Right ventricle myocardium superior (tissue), 1 donor: ENCODE results near the gene SYNPO2L. TPM values are rescaled to one million over a fixed set of nuclear protein-coding genes. Genes with fewer than 3 reads are reported as not detected.
"Not testable (repeated sequence)": the region's sequence is repeated elsewhere in the genome, so short reads cannot be mapped to it uniquely, and the experiment has no call there.

Source experiments
- ATAC-seq: fragments of 200-7000 bp; cut with Tn5 transposase; one replicate; pipeline ENCODE4 v1.9.1; 2020; ENCODE audit warnings: mild to moderate bottlenecking; ENCODE audit not compliant: poor library complexity
- DNase-seq: peaks from one replicate; pipeline ENCODE4 v3.0.0-alpha.2; 2020
- intact Hi-C: fragments of 100-400 bp; cut with DNase I; formaldehyde crosslinking; loops from one replicate; pipeline ENCODE4 v1.11.2; 2022
- long read RNA-seq: library from polyadenylated mRNA; unstranded; transcript quantifications from one replicate; pipeline ENCODE4 v2.0.0, GENCODE V29; 2021
- total RNA-seq: library from RNA; stranded (reverse); fragmentation: NEBNext Ultra II Directional; extraction: Animal tissue kit (Norgen Biotek cat#: 25700); gene quantifications from one replicate; pipeline ENCODE4 v1.2.1, GENCODE V29; 2021
- donor health status: DM: no; HTN: yes; CAD: no; lungs with severe emphysema.

SYNPO2L gene, protein sequence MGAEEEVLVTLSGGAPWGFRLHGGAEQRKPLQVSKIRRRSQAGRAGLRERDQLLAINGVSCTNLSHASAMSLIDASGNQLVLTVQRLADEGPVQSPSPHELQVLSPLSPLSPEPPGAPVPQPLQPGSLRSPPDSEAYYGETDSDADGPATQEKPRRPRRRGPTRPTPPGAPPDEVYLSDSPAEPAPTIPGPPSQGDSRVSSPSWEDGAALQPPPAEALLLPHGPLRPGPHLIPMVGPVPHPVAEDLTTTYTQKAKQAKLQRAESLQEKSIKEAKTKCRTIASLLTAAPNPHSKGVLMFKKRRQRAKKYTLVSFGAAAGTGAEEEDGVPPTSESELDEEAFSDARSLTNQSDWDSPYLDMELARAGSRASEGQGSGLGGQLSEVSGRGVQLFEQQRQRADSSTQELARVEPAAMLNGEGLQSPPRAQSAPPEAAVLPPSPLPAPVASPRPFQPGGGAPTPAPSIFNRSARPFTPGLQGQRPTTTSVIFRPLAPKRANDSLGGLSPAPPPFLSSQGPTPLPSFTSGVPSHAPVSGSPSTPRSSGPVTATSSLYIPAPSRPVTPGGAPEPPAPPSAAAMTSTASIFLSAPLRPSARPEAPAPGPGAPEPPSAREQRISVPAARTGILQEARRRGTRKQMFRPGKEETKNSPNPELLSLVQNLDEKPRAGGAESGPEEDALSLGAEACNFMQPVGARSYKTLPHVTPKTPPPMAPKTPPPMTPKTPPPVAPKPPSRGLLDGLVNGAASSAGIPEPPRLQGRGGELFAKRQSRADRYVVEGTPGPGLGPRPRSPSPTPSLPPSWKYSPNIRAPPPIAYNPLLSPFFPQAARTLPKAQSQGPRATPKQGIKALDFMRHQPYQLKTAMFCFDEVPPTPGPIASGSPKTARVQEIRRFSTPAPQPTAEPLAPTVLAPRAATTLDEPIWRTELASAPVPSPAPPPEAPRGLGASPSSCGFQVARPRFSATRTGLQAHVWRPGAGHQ
- total RNA-seq = 213 TPM
- long read RNA-seq, full-length matches to known transcripts = 11 of 532 reads
- long read RNA-seq, partial matches to known transcripts = 5 of 532 reads
- long read RNA-seq, other reads (novel, unspliced or antisense) = 516 of 532 reads

DNA sequence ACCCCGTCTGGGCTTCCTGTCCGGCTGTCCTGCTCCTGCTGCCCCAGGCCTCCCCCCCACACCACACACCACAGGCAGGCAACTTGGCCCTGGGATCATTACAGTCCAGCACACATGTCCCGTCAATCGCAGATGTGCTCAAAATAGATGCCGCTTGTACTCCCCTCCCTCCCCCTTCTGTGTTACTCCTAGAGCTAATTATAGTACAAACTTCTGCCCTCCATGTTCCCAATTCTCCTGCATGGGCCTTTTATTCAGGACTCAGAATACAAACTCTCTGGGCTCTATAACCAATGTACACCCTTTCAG is at the start of gene SYNPO2L:
Gene SYNPO2L, minus strand, starts transcription at position 40 of the 309 bp plus-strand sequence. CDS start 107 bp downstream, outside the sequence.
- ATAC-seq (peak; percentile 78), DNase-seq (peak; percentile 70)
- intact Hi-C loops = loop anchor here (10.0 kb wide), 1 partner anchor 79 kb away; no protein-coding TSS in a partner anchor

DNA sequence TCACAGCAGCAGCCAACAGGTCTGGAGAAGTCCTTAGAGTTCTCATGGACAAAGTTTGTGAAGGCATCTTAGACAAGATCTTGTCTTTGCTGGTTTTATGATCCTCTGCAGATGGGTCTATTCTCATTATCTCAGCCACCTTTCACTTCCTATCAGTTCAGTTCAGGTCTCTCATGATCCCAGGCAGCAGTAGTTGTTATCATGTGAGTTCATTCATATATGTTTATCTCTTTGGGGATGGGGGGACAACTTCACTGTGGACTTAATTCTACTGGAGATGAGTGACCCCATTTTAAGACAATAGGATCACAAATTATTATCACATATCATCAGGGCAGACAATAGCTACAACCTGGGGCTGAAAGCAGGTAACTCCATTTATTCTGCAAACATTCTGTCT is 48.1 kb upstream of the SYNPO2L start:
- ATAC-seq, intact Hi-C loops, DNase-seq: not testable (repeated sequence)

DNA sequence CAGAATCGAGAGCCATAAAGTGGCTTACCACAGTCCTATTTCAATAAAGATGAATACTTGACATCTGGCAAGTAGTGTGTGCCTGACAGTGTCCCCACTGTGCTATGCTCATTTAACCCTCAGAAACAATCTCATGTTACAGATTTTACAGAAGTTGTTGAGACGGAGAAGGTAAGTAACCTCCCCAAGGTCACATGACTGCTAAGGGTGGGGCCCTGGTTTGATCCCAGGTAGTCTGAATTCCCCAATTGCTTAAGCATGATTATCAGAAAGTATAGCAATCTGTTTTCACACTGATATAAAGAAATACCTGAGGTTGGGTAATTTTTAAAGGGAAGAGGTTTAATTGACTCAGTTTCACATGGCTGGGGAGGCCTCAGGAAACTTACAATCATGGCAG is 43.0 kb upstream of the SYNPO2L start:
- ATAC-seq, DNase-seq, intact Hi-C loops: not testable (repeated sequence)

DNA sequence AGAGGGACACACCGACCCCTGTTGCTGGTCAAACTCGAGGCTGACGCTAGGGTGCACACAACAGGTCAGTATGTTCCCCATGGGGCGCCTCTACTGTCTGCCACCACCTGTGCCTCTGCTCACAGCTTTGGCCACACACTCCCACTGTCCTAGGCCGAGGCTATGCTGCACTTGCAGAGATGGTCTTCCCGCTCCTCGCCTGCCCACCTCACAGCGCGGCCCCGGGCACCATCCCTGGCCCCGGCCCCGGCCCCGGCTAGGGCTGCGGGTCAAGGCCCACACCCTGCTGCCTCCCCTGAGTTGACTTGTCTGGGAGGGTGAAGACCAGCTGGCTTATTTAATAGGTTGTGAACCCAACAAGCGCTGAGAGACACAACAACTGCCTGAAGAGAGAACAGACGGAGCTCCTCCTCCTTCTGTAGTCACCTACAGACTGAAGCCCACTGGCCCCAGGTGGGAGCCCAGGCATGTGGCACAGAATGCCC is 41.9 kb upstream of the SYNPO2L start, which contains the start of gene AGAP5:
Gene AGAP5, minus strand, starts transcription at position 435 of the 485 bp plus-strand sequence. Its CDS starts 354 bp downstream, at position 81.
- ATAC-seq, intact Hi-C loops: not testable (repeated sequence)

DNA sequence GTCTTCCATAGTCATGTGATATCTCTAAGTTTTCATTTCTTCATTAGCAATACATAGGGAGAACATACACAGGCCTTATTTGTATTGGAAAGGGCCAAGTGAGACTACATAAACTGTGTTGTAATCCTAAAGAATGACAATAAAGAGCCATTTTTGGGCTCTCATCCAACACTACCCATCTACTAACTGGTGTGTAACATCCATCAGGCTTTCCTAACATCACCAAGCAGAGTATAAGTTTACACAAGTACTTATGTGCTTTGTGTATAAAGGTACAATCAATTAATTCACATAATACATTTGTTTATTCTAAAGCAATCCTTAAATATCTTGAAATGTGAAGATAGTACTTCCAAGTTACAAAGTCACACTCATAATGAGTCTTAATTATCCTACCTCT is 39.5 kb upstream of the SYNPO2L start:
- intact Hi-C loops, ATAC-seq, DNase-seq: not testable (repeated sequence)

More for the DNA sequence above, 41.9 kb upstream of the SYNPO2L start, which contains the start of gene AGAP5:
- not testable (repeated sequence) for DNase-seq

DNA sequence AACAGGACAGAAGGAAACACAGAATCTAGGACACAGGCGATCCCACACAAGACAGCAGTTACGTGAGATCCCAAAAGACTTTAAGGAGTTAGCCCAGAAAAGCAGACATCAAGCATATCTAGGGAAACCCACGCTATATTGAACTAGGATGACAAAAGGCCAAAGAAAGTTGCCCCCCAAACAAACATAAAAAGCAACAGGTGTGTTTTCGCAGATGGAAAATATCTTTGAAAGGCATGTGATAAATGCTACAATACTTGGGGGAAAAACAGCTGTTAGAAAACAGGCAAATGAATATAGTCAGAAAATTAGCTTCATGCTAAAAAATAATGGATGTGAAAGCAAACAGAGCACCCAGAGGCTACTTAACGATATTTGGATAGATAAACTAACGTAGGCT is 34.9 kb upstream of the SYNPO2L start:
- intact Hi-C loops, DNase-seq, ATAC-seq: not testable (repeated sequence)

DNA sequence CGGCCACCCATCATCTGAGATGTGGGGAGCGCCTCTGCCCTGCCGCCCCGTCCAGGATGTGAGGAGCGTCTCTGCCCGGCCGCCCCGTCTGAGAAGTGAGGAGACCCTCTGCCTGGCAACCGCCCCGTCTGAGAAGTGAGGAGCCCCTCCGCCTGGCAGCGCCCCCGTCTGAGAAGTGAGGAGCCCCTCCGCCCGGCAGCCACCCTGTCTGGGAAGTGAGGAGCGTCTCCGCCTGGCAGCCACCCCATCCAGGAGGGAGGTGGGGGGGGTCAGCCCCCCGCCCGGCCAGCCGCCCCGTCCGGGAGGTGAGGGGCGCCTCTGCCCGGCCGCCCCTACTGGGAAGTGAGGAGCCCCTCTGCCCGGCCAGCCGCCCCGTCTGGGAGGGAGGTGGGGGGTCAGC is 33.8 kb upstream of the SYNPO2L start:
- ATAC-seq, intact Hi-C loops, DNase-seq: not testable (repeated sequence)

DNA sequence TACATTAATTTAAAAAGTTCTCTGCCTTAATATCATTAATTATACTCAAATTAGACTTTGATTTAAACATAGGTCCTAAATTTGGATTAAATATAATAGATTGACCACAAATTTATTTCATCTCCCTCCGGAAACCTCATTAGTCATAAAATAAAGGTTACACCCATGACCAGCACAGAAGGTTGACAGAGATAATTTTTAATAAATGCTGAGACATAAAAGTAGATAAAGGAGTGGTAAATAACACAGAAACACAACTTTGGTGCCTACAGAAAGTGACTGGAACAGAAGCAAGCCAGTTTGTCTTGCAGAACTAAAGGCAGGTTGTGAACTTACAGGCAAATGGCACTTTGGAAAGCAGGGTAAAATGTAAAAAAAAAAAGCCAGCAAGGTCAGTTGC is 31.8 kb upstream of the SYNPO2L start:
- DNase-seq, ATAC-seq, intact Hi-C loops: not testable (repeated sequence)

DNA sequence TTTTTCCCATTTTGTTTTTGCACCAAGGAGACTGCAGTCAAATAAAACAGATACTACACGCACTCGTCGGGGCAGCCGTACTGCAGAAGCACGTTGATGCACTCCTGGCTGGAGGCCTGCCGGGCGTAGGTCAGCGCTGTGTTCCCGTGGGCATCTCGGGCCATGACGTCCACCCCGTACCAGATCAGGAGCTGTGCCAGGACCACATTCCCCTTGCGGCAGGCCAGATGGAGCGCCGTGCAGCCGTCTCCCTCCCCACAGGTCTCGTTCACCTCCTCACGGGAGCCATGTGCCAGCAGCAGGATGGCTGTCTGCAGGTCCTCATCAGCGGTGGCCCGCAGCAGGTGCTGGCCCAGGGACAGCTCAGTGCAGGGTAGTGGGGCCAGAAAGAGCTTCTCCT is 18.7 kb upstream of the SYNPO2L start:
- ATAC-seq, intact Hi-C loops, DNase-seq: not testable (repeated sequence)

DNA sequence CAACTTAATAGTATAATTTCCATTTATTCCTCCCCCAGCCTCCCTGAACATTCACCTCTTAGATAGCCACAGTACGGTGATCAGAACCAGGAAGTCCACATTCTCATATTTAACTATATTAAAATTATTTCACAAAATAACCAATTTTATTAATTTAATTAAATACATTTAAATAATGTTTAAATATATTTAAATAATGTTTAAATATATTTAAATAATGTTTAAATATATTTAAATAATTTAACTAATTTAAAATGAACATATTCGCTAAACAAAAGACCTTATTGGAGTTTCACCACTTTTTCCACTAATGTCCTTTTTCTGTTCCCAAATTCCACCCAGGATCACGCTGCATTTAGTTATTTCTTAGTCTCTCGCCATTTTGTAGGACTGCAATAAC is 12.5 kb upstream of the SYNPO2L start:
- DNase-seq, intact Hi-C loops, ATAC-seq: not testable (repeated sequence)

DNA sequence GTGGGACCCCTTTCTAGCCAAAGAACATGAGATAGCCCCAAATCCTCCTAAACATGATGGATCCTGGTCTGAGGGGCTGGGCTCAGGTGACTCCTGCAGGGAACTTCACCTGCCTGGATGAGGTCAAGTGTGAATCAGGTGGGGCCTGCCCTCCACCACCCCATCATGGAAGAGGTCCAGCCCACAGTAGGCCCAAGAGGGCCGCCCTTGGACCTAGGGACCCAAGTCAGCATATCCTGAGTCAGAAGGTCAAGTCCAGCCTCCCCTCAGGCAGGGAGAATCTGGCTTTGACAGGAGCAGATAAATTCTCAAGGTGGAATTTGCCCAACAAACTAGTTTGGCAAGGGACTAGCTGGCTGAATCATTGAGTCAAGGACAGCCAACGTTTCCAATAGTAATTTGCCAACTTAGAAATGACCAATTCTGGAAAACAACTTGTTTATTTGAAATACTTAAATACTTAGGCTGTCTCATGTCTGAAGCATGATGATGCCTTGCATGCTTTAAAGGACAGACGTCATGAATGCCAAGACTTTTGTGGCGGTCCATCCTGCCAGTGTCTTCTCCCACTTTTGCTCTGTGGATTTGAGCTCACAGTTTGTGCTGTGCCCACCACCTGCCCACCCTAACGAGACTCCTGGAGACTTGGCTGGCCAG is 10.5 kb upstream of the SYNPO2L start:
- intact Hi-C loops, DNase-seq, ATAC-seq: not testable (repeated sequence)

DNA sequence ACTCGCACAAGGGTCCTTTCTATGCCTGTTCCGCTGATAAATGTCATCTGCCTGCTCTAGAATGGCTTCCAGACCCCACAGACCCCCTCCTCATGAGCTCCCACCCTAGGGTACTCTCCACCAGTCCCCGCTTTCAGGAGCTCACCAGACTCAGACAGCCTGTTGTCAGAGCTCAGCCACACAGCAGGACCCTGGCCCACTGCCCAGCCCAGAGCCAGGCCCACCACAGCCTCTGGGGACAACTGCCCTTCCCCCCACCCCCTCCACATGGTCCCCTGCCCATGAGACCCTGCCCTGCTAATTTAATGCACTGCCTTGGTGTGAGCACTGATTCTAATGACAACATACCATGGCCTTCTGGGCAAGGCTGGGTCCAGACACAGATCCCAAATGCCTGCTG is 9.8 kb upstream of the SYNPO2L start:
- ATAC-seq, intact Hi-C loops, DNase-seq: not testable (repeated sequence)

DNA sequence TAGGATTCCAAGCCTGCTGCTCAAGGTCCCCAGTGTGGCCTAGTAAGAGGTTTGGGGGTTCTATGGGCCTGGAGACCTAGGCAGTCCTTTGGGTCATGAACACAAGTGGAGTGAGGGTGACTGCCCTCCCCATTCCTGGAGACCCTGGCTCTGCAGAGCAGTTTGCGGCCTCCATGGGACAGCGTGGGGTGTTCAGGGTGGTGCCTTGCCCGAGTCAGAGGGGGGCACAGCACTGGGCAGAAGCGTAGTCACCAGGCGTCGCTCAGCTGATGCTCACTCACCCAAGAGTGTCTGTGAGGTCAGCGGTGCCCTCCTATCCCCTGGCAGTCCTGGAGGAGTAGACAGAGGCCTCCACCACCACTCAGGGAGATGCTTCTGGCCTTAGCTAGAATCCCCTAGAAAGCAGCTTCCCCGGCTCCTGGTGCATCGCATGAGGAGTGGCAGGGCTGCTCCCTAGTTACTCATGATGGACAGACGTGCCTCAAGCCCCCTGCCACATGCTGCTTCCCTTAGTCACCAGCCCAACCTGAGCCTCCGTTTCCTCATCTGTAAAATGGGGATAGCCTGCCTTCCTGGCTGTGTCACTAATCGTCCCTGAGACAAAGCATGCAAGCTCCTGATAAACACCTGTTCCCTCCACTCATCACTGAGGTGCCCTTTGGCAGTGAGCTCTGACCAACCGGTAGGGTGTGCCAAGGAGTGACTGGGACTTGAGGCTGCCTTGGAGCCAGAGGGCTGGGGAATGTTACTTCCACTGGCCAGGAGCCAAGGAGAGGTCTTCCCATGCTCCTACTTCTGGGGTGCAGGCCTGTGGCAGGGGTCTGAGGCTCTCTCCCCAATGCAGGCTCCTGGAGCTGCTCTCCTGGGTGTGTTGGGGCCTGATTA is 8.6 kb upstream of the SYNPO2L start:
- DNase-seq, intact Hi-C loops, ATAC-seq: not testable (repeated sequence)

DNA sequence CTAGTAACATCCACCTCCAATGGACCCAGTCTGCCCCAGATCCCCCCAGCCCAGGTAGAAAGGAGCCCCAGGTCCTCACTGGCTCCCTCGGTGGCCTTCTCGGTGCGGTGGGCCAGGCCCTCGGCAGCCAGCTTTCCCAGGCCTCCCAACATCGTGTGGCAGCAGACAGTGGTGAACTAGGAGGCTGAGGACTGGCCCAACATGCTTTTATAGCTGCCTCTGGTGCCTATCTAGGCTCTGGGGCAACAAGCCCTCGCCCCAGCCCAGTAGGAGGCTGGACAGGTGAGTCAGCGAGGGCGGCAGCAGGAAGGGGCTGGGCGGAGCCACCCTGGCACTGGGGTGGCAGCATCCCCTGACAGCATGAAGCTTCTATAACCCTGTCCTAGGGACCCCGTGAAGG is 7.8 kb upstream of the SYNPO2L start:
- DNase-seq, ATAC-seq, intact Hi-C loops: not testable (repeated sequence)

DNA sequence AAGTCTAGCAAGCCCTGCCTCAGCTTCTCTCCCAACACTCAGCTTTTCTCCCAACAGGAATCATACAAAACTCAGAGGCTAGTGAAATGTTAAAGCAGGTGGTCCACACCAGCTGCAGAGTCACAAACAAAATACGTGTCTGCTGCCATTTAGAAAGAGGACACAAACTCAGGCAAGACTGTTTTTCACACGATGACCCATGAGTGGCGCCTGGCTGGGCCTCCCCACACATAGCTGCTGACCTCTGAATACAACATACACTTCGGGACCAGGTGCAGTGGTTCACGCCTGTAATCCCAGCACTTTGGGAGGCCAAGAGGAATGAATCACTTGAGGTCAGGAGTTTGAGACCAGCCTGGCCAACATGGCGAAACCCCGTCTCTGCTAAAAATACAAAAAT is 6.9 kb upstream of the SYNPO2L start:
- intact Hi-C loops = not testable (repeated sequence)

DNA sequence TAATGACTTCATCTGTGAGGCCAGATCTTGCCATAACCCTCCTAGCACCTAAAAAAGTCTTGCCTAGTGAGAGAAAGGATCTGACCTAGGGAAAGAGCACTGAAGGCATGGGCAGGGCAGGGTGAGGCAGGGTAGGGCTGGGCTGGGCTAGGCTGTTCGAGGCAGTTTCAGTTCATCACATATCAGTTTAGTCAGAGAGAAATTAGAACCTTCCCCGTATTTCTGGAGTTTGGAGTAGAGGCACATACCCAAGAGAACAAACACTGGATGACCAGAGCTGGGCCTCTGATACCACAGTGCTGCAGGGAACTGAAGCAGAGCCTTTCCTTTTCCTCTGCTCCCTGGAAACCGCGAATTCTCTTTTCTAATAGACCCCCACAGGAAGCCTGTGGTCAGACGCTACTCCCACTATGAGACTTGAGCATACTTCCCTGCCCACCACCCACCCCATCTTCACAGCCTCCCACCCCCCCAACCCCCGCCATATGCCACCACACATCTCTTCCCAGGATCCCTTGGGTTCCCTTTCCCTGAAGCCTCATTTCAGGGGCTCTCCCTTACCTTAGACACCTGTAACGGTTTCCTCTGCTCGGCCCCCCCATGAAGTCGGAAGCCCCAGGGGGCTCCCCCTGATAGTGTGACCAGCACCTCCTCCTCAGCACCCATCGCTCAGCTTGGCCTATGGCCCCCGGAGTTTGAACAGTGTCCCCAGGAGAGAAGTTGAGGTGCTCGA is 406 bp downstream of the SYNPO2L start:
- intact Hi-C loops = loop anchor here (10.0 kb wide), 1 partner anchor 79 kb away; no protein-coding TSS in a partner anchor
- no peak for DNase-seq
- peak; percentile 11 for ATAC-seq

More for the DNA sequence above, 6.9 kb upstream of the SYNPO2L start:
- not testable (repeated sequence) for DNase-seq, ATAC-seq
